Measurements from ENCODE around the gene PRKG1.
"Not testable (repeated sequence)": the region's sequence is repeated elsewhere in the genome, so short reads cannot be mapped to it uniquely, and the experiment has no call there.

PRKG1 gene

GRCh38 chr10:51527522-51528219 lies 453.4 kb downstream of the PRKG1 start:
- no peak for DNase-seq

GRCh38 chr10:51528527-51528926 lies 454.2 kb downstream of the PRKG1 start:
- no peak for DNase-seq

GRCh38 chr10:51530541-51530940 lies 456.3 kb downstream of the PRKG1 start:
- DNase-seq: no peak

GRCh38 chr10:51532044-51532443 lies 457.8 kb downstream of the PRKG1 start:
- no peak for DNase-seq

- DNase-seq: no peak
These were observed 468.6 kb downstream of the PRKG1 start for GRCh38 chr10:51542853-51543252.

- DNase-seq: no peak
These were observed 470.6 kb downstream of the PRKG1 start for GRCh38 chr10:51544933-51545332.

GRCh38 chr10:51547941-51548340 lies 473.7 kb downstream of the PRKG1 start:
- DNase-seq: no peak

GRCh38 chr10:51552879-51553278 lies 478.6 kb downstream of the PRKG1 start:
- DNase-seq: no peak

- DNase-seq: no peak
These were observed 490.7 kb downstream of the PRKG1 start for GRCh38 chr10:51564896-51565510.

GRCh38 chr10:51567271-51567670 lies 493.0 kb downstream of the PRKG1 start:
- DNase-seq: no peak

- DNase-seq: no peak
These were observed 495.2 kb downstream of the PRKG1 start for GRCh38 chr10:51569467-51569866.

GRCh38 chr10:51574248-51575048 lies 500.2 kb downstream of the PRKG1 start:
- DNase-seq: no peak

GRCh38 chr10:51581196-51581595 lies 506.9 kb downstream of the PRKG1 start:
- not testable (repeated sequence) for DNase-seq

GRCh38 chr10:51583976-51584375 lies 509.7 kb downstream of the PRKG1 start:
- DNase-seq: no peak

- DNase-seq: no peak
These were observed 511.5 kb downstream of the PRKG1 start for GRCh38 chr10:51585742-51586141.

- DNase-seq: no peak
These were observed 514.7 kb downstream of the PRKG1 start for GRCh38 chr10:51588984-51589383.

- DNase-seq: no peak
These were observed 516.5 kb downstream of the PRKG1 start for GRCh38 chr10:51590818-51591217.

- DNase-seq: no peak
These were observed 522.4 kb downstream of the PRKG1 start for GRCh38 chr10:51596695-51597094.

GRCh38 chr10:51599647-51600046 lies 525.4 kb downstream of the PRKG1 start:
- no peak for DNase-seq

GRCh38 chr10:51602326-51602725 lies 528.0 kb downstream of the PRKG1 start:
- no peak for DNase-seq

- no peak for DNase-seq
These were observed 530.3 kb downstream of the PRKG1 start for GRCh38 chr10:51604579-51604978.

GRCh38 chr10:51606825-51607462 lies 532.7 kb downstream of the PRKG1 start:
- DNase-seq: no peak

GRCh38 chr10:51607463-51607835 lies 533.2 kb downstream of the PRKG1 start:
- no peak for DNase-seq

Data from effector CD4-positive, alpha-beta T cell (primary cell).